TTC549 (cell line): Measurements from ENCODE around the gene IREB2.
"Not testable (repeated sequence)": the region's sequence is repeated elsewhere in the genome, so short reads cannot be mapped to it uniquely, and the experiment has no call there.

Experiments used
- FAIRE-seq: peaks from 2 replicates; lab custom pipeline; 2012; peaks lifted over from hg19 to GRCh38; lab: Jason Lieb, UNC

Gene IREB2

GRCh38 chr15:78434711-78435110 lies 3.3 kb upstream of the IREB2 start:
- FAIRE-seq: not testable (repeated sequence)

- no peak for FAIRE-seq
Observed at GRCh38 chr15:78437107-78437761, 782 bp upstream of the IREB2 start.

GRCh38 chr15:78438619-78439285 lies 736 bp downstream of the IREB2 start:
- FAIRE-seq: no peak

GRCh38 chr15:78440375-78441373 lies 2.7 kb downstream of the IREB2 start:
- FAIRE-seq: no peak

GRCh38 chr15:78444255-78444654 lies 6.2 kb downstream of the IREB2 start:
- no peak for FAIRE-seq

- FAIRE-seq: no peak
Observed at GRCh38 chr15:78445875-78446274, 7.9 kb downstream of the IREB2 start.

- FAIRE-seq: no peak
Observed at GRCh38 chr15:78446551-78446950, 8.5 kb downstream of the IREB2 start.

GRCh38 chr15:78448441-78449219 lies 10.6 kb downstream of the IREB2 start:
- FAIRE-seq: no peak

GRCh38 chr15:78449220-78449999 lies 11.4 kb downstream of the IREB2 start:
- FAIRE-seq: no peak

- no peak for FAIRE-seq
Observed at GRCh38 chr15:78450285-78450858, 12.4 kb downstream of the IREB2 start.

GRCh38 chr15:78452485-78452884 lies 14.5 kb downstream of the IREB2 start:
- no peak for FAIRE-seq

- FAIRE-seq: no peak
Observed at GRCh38 chr15:78453447-78453846, 15.4 kb downstream of the IREB2 start.

- FAIRE-seq: no peak
Observed at GRCh38 chr15:78454992-78455391, 17.0 kb downstream of the IREB2 start.

- no peak for FAIRE-seq
Observed at GRCh38 chr15:78455749-78456148, 17.7 kb downstream of the IREB2 start.

GRCh38 chr15:78456426-78456825 lies 18.4 kb downstream of the IREB2 start:
- no peak for FAIRE-seq

GRCh38 chr15:78457101-78457500 lies 19.1 kb downstream of the IREB2 start:
- no peak for FAIRE-seq

GRCh38 chr15:78460737-78461136 lies 22.7 kb downstream of the IREB2 start:
- no peak for FAIRE-seq

GRCh38 chr15:78461171-78461888 lies 23.3 kb downstream of the IREB2 start:
- no peak for FAIRE-seq

GRCh38 chr15:78469031-78469430 lies 31.0 kb downstream of the IREB2 start:
- FAIRE-seq: no peak

- FAIRE-seq: no peak
Observed at GRCh38 chr15:78477295-78477694, 39.3 kb downstream of the IREB2 start.
